GM21381 (cell line): Measurements from ENCODE around the gene IQCB1.
"Not testable (repeated sequence)": the region's sequence is repeated elsewhere in the genome, so short reads cannot be mapped to it uniquely, and the experiment has no call there.

ENCODE experiments used
- ATAC-seq: cut with Tn5 transposase; IDR thresholded peaks from one replicate; pipeline ENCODE4 v1.9.1; 2021; ENCODE audit warnings: mild to moderate bottlenecking, moderate library complexity; ENCODE audit not compliant: unreplicated experiment

The IQCB1 gene

GRCh38 chr3:121817753-121818152, 17.1 kb downstream of the IQCB1 start:
- ATAC-seq: no peak

GRCh38 chr3:121809249-121809648, 25.6 kb downstream of the IQCB1 start:
- ATAC-seq: peak; percentile 97

- no peak for ATAC-seq
Measured at GRCh38 chr3:121803771-121804320, 31.0 kb downstream of the IQCB1 start.

- ATAC-seq: peak; percentile 55
Measured at GRCh38 chr3:121800906-121801305, 34.0 kb downstream of the IQCB1 start.

GRCh38 chr3:121796970-121797369, 37.9 kb downstream of the IQCB1 start:
- ATAC-seq: no peak

GRCh38 chr3:121794264-121794983, 40.4 kb downstream of the IQCB1 start:
- ATAC-seq: no peak

GRCh38 chr3:121793078-121793477, 41.8 kb downstream of the IQCB1 start:
- ATAC-seq: no peak

GRCh38 chr3:121786485-121786884, 48.4 kb downstream of the IQCB1 start:
- no peak for ATAC-seq

GRCh38 chr3:121782784-121783183, 52.1 kb downstream of the IQCB1 start:
- ATAC-seq: not testable (repeated sequence)

- ATAC-seq: no peak
Measured at GRCh38 chr3:121781611-121782010, 53.2 kb downstream of the IQCB1 start.

GRCh38 chr3:121775095-121775494, 59.8 kb downstream of the IQCB1 start:
- ATAC-seq: not testable (repeated sequence)

- no peak for ATAC-seq
Measured at GRCh38 chr3:121769246-121769645, 65.6 kb downstream of the IQCB1 start.

GRCh38 chr3:121768452-121768851, 66.4 kb downstream of the IQCB1 start:
- ATAC-seq: no peak

- no peak for ATAC-seq
Measured at GRCh38 chr3:121759541-121760202, 75.2 kb downstream of the IQCB1 start.

GRCh38 chr3:121758727-121759450, 76.0 kb downstream of the IQCB1 start:
- no peak for ATAC-seq

GRCh38 chr3:121757812-121758545, 76.9 kb downstream of the IQCB1 start:
- no peak for ATAC-seq

- no peak for ATAC-seq
Measured at GRCh38 chr3:121757087-121757811, 77.6 kb downstream of the IQCB1 start.

- no peak for ATAC-seq
Measured at GRCh38 chr3:121752772-121753171, 82.1 kb downstream of the IQCB1 start.

- ATAC-seq: no peak
Measured at GRCh38 chr3:121752261-121752660, 82.6 kb downstream of the IQCB1 start.

- ATAC-seq: no peak
Measured at GRCh38 chr3:121750087-121750415, 84.8 kb downstream of the IQCB1 start.
